Cardiac septum (tissue), 1 donor: ENCODE results near the gene COIL. TPM values are rescaled to one million over a fixed set of nuclear protein-coding genes. Genes with fewer than 3 reads are reported as not detected.
"Not testable (repeated sequence)": the region's sequence is repeated elsewhere in the genome, so short reads cannot be mapped to it uniquely, and the experiment has no call there.

Experiments used
- DNase-seq: peaks from one replicate; pipeline ENCODE4 v3.0.0-alpha.2; 2020; ENCODE audit warnings: low spot score
- intact Hi-C: fragments of 100-400 bp; cut with DNase I; formaldehyde crosslinking; loops from one replicate; pipeline ENCODE4 v1.14.0; 2022
- total RNA-seq: library from RNA; stranded (reverse); fragmentation: NEBNext Ultra II Directional; extraction: Animal tissue kit (Norgen Biotek cat#: 25700); gene quantifications from one replicate; pipeline ENCODE4 v1.2.1, GENCODE V29; 2021
- donor health status: DM: no; HTN: no; CAD: no.

The COIL gene
- total RNA-seq, 1 donor from 2014 or later, result 7.0 TPM

DNA sequence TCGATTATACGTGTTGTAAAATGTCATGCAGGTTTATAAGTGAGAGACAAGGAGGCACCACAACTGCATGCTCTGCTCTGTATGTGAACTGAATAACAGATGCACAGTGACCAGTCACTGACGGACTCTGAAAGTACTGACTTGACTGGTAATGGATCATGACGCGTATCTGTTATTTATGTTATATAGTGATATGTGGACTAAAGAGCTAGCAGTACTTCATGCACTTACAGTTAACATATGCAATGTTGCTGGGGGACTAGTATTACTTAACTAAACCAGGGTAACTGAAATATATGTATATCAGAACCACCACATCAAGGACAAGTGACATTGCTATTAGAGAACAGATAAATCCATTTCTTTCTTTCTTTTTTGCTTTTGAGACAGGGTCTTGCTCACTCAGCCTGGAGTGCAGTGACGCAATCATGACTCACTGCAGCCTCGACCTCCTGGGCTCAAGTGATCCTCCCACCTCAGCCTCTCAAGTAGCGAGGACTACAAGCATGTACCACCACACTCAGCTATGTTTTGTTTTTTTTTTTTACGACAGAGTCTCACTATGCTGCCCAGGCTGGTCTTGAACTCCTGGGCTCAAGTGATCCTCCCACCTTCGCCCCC lies 17.2 kb downstream of the COIL start:
- intact Hi-C loops, result no loop called here
- no peak for DNase-seq

DNA sequence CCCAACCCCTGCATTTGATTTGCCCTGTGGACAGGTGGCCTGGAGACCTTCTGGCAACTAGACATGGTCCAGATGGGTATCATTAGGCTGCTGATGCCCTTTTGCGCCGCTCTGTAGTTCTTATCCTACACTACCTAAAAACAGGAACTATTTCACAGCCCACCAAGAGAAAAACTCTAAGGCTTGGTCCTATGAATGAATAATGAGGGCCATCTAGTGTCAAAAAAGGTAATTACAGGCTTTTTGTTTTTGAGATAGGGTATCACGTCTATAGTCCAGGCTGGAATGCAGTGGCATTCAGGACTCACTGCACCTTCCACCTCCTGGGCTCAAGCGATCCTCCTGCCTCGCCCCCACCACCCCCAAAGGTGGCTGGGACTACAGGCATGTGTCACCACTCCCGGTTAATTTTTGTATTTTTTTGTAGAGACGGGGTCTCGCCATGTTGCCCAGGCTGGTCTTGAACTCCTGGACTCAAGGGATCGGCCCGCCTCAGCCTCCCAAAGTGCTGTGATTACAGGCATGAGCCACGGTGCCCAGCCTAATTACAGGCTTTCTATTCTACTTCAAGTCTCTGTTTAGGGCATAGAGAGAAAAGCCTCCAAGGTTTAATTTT lies 20.9 kb downstream of the COIL start:
- DNase-seq, result no peak
- intact Hi-C loops, result loop anchor here (1.0 kb wide), 1 partner anchor 121 kb away; no protein-coding TSS in a partner anchor

DNA sequence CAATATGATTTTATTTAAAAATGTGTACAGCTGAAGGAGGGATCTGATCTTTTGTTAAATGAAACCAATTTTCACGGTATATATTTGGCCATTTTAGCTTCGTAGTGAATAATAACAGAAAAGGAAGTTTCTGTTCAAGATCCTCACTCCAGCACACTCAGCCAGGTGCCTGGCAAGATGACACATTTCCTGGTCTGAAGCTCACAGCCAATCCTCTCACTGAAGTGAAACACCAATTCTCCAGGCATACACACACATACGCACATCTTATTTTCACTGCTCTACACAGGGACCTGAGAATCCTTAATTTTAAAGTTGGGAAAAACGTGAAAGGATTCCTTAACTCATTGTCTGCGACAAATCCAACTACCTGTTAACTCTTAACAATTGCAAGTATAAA lies 22.6 kb downstream of the COIL start:
- intact Hi-C loops, DNase-seq: not testable (repeated sequence)

DNA sequence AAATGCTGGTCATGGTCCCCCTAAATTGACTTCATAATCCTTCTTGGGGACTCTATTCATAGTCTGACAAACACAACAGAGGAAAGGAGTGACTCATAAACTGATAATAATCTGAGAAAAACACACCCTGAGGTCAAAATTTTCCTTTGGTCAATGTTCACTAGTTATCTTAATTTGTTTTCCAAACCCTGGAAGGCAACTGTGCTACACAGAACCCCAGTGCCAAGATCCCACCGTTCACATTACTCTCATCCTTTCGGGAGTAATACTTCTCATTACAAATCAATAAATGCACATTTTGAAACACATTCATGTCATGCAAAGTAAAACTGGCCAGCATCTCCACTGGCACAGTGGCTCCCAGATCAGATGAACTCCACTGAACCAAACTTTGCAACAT lies 23.2 kb downstream of the COIL start:
- intact Hi-C loops, result no loop called here
- DNase-seq, result no peak

DNA sequence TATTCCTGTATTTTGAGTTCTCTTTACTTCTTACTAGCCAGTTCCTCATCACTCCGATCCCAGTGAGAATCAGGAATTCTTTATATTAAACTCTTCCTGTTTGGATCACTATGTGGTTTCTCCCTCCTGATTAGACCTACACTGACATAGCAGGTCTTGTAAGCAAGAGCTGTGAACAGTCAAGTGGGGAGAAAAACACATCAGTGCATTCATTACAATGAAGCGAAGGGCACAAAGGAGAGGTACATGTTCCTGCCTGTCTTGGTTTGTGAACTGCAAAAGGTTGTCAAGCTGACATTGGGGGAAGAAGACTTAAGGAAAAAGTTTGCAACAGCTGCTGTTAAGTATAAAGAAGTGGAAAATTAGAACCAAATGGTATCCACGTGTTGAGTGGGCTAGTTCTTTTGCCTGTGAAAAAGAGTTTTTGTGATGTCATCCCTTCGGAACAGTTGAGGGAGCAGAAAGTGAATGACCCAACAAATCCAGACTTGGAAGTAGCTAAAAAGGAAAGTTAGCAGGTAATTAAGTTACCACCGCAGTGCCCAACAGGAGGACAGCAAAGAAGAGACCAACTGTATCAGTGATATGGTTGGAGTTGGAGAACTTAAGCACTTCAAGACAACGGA lies 24.0 kb downstream of the COIL start:
- no peak for DNase-seq
- intact Hi-C loops, result no loop called here

DNA sequence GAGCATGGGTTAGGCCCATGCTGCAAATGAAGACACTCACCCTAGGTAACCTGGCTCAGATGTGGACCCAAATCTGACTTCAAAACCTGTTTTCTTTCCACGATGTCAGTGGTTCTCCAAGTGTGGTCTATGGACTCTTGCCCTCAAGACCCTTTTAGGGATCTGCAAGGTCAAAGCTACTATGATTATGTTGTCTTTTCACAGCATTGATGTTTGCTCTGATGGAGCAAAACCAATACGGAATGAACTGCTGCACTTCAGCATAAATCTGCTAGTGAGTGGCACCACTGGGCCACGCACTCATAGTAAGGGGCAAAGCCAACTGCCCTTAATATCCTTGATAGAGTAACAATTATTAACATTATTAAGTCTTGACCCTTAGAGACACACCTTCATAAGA lies 25.4 kb downstream of the COIL start:
- no peak for DNase-seq
- intact Hi-C loops, result no loop called here

DNA sequence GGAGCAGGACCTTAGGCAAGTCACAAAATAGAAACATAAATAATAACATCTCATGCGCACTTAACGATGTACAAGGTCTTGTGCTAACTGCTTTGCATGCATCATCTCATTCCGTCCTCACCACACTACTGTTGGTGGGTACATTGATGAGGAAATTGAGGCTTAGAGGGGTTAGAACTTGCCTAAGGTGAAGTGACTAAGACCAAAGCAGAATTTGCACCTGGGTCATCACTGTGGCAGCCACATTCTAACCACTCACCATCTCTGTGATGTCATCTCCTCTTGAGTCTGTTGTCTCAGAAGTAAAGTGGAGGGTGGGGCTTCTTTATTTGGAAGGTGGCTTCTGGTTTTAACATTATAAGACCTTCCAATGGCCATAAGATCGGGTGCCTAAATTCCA lies 26.6 kb downstream of the COIL start:
- intact Hi-C loops, result no loop called here
- no peak for DNase-seq

DNA sequence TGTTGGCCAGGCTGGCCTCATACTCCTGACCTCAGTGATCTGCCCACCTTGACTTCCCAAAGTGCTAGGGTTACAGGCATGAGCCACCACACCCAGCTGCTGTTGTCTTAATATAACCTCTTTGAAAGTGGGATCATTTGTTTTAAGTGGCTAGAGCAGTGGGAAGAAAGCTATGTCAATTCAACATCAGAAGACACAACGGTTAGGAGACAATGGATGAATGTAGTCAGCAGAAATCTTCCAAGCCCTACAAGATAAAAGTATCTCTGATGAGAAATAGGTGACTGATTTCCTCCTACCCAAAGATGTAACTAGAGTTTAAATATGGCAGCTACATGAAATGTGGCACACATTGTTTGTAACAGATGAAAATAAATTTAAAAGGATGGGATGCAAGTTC lies 27.0 kb downstream of the COIL start:
- intact Hi-C loops, result no loop called here
- DNase-seq, result no peak

DNA sequence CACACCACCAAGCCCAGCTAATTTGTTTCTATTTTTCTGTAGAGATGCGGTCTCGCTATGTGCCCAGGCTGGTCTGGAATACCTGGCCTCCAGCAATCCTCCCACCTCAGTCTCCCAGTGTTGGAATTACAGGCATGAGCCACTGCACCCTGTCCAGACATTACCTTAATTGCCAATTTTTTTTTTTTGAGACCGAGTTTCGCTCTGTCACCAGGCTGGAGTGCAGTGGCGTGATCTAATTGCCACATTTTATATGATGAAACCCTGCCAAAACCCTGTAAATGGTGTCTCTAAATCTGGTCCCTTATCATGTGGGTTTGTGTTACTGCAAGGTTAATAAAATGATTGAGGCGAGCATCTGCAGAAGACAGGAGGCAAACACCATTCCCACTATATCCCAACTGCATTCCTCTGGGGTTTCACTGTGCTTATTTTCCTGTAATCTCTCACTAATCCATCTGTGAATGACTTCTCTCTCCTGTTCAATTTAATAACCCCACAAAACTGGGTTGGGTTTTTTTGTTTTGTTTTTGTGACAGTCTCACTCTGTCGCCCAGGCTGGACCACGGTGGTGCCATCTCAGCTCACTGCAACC lies 27.6 kb downstream of the COIL start:
- DNase-seq, result no peak
- intact Hi-C loops, result no loop called here

DNA sequence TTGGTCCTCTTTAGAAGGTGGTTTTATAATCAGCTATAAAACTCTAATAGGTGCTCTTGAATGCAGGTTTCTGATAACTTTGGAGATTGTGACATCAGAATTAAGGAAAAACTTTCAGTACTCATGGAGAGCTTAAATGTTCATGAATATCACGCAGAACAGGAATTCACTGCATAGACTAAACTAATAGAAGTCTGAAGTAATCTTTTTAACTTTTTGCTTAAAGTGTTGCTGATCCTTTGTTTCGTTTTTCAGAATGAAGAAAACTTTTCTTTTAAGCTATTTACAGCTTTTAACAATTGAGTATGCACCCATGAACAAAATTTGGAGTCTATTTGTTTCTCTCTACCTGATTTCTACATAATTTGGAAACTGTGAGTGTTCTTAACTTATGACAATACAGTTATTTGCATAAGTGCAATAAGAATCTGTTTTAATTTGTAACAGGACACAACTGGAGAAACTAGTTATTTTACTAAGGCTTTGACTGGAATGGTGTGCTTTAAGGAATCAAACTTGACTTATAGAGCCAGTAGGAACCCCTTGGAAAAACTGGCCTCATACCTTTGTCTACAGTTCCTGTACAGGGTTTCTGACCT lies 30.0 kb downstream of the COIL start:
- intact Hi-C loops, result no loop called here
- DNase-seq, result no peak

DNA sequence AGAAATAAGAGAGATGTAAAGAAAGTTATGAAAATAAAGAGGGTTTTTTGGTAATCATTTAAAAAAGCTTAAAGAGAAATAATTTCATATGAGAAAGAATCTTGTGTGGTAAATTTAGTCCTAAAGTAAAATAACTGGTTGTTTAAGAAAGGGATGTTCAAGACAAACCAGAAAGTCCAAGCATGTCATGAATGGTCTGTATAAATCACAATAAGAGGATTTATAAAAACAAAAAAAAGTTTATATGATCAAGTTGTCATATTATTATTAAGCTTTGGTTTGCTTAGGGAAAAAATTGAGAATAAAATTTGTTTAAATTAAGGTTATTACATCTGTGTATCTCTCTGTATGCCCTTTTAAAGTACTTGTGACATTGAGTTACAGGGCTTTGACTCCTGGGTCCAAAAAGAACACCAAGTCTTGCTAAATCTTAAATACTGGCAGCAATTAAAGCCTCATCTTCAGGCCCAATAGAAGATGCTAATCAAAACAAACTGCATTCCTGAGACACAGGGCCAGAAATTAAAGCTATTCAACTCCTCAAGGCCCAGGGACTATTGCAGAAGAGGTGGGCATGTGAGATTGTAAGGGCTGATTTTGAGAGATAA lies 31.4 kb downstream of the COIL start:
- DNase-seq, result no peak
- intact Hi-C loops, result no loop called here

DNA sequence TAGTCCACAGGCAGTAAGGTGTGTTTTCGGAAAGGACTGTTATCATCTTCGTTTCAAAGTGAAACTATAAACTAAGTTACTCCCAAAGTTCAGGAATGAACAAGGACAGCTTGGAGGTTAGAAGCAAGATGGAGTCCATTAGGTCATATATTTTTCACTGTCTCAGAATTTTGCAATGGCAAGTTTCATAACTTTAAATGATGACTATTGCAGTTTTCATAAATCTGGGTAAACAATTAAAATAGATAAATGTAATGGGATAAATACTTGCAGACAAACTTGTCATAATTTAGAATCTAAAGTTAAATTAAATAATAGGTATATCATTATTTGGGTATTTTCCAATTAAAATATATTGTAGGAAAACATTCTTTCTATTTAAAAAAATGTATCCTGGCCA lies 32.3 kb downstream of the COIL start:
- intact Hi-C loops, result no loop called here
- DNase-seq, result no peak

DNA sequence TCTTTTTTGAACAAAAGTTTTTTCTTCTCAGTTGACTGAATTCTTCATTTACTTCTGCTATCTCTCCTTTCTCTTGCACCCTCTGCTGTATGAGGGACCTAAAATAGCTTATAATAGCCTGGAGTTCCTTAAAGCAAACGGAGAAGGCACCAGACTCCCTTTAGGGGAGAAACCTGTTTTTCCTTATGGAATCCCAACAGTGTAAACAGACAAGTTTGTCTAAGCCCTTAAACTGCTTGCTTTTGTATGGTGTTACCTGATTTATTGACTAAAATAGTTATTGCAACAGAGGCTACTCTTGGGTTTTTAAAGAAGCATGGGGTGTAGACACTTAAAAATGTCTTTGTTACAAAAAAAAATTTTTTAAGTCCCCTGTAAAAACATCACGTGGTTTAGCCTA lies 34.1 kb downstream of the COIL start:
- no peak for DNase-seq
- intact Hi-C loops, result no loop called here

DNA sequence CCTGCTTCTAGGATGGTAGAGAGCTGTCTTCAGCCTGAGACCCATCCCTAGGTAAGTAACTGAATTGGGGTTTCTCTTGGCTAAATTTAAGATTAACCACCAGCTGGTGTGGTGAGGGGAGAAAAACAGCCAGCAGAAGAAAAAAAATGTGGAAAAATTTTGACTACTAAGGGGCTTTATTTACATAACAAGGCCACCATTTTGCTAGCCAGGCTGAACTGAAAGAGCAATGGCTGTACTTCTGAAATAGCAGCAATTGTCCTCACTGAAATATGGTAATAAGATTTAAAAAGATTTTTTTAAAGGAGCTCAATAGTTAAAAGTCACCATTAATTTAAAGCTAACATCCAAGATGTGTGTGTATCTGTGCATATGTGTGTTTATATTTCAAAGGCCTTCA lies 34.6 kb downstream of the COIL start:
- DNase-seq, result no peak
- intact Hi-C loops, result no loop called here

DNA sequence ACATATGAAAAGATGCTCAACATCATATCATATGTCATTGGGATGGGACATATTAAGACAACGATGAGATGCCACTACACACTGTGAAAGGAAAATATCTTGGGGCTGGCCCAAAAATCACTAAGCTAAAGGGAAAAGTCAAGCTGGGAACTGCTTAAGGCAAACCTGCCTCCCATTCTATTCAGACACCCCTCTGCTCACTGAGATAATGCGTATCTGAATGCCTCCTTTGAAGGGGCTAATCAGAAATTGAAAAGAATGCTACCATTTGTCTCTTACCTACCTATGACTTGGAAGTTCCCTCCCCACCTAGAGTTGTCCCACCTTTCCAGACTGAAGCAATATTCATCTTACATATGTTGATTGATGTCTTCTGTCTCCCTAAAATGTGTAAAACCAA lies 35.8 kb downstream of the COIL start:
- intact Hi-C loops, result no loop called here
- no peak for DNase-seq

DNA sequence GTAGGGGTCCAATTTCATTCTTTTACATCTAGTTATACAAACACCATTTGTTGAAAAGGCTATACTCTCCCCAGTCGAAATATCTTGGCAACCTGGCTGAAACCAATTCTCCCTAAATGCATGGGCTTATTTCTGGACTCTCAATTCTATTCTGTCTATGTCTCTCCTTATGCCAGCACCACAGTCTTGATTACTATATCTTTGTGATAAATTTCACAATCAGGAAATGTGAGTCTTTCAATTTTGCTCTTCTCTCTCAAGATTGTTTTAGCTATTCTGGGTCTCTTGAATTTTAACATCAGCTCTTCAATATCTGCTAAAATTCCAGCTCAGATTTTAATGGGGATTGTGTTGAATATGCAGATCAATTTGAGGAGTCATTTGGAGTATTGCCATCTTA lies 41.1 kb downstream of the COIL start:
- DNase-seq, result no peak
- intact Hi-C loops, result no loop called here

DNA sequence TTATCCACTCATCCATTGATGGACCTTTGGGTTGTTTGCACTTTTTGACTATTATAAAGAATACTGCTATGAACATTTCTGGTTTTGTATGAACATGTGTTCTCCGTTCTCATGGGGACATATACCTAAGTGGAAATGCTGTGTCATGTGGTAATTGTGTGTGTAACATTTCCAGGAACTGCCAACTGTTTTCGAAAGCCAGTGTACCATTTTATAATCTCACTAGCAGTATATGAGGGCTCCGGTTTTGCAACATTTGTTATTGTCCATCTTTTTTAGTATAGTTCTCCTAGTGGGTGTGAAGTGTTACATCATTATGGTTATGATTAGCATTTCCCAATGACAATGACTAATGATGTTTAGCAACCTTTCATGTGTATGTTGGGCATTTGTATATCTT lies 41.9 kb downstream of the COIL start:
- DNase-seq, result no peak
- intact Hi-C loops, result no loop called here

DNA sequence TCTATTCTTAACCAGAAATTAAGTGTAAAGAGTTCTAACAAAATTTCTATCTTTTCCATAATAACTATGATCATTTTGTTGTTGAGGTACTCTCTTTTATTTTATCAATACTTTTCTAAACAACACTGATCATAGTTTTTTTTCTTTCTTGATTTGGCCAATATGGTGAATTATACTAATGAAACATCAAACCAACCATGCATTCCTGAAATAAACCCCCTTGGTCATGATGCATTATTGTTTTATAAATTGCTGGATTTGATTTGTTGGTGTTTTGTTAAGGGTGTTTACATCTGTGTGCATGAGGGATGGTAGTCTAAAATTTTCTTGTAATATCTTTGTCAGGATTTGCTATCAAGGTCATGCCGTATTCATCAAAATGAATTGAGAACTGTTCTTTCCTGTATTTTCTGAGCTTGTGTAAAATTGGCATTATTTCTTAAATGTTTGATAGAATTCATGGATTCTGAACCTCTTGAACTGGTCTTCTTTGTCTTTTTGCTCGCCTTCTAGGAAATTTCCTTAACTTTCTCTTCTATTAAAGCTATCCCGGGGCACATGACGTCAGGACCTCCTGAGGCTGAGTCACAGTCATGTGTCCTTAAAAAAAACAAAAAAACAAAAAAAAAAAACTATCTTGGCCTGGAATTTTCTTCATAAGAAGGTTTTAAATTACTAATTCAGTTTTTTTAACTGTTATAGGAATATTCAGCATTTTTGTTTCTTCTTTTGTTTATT lies 43.1 kb downstream of the COIL start:
- intact Hi-C loops, result no loop called here
- no peak for DNase-seq

DNA sequence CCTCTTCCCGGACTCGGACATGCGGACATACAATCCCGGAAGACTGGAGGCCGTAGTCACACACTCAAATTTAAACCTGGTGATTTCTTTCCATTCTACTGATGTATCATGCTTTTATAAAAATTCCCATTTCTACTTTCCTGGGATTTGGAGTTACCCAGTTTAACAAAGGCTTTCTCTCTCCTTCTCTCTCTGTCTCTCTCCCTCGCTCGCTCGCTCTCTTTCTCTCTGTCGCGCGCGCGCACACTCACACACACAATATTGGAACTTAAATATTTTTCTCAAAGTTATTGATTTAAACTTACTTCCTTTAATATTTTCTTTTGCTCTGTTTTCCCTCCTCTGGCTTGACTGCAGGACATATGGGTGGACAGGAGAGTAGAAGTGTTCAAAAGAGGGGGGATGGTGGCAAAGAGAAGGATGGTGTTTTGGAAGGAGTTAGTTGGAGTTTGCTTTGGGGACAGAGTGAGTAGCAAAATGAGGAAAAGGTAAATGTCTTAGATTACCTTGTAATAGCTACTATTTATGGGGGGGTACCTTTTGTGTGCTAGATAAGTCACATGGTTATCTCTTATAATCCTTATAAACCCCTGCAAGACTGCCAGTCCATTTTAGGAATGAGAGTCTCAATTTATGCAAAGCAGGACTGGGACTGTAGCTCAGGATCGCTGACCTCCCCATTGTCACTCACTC lies 46.1 kb downstream of the COIL start:
- intact Hi-C loops, result no loop called here
- no peak for DNase-seq
